Measurements from ENCODE around the gene TGOLN2. TPM values are rescaled to one million over a fixed set of nuclear protein-coding genes. Genes with fewer than 3 reads are reported as not detected.
"Not testable (repeated sequence)": the region's sequence is repeated elsewhere in the genome, so short reads cannot be mapped to it uniquely, and the experiment has no call there.

The TGOLN2 gene
- total RNA-seq, 1 donor from 2014 or later: 79.7 TPM

GRCh38 chr2:85318222-85319074, 9.3 kb downstream of the TGOLN2 start:
- Mint-ChIP-seq H3K27ac (ENCODE audit: unreplicated experiment) (peak overlapping the region; percentile 65), H3K36me3 (ENCODE audit: low read depth) (peaks cover 41% of the 10 kb centered on the region), H3K4me1 (ENCODE audit: low read depth) (peaks cover 34% of the 10 kb centered on the region), H3K9me3 (ENCODE audit: low read depth) (no peaks in the 10 kb centered on the region), H3K27me3 (ENCODE audit: low read depth) (no peaks in the 10 kb centered on the region), H3K4me3 (ENCODE audit: unreplicated experiment) (no peak overlapping the region)
- no peak for TF ChIP-seq CTCF (IDR thresholded peaks at IDR 0.05)
- DNase-seq (ENCODE audit: low spot score): no peak

- DNase-seq (ENCODE audit: low spot score); H3K4me3 Mint-ChIP-seq (ENCODE audit: unreplicated experiment); H3K27ac Mint-ChIP-seq (ENCODE audit: unreplicated experiment); H3K27me3 Mint-ChIP-seq (ENCODE audit: low read depth); H3K9me3 Mint-ChIP-seq (ENCODE audit: low read depth): not testable (repeated sequence)
- Mint-ChIP-seq H3K36me3 (ENCODE audit: low read depth) (peaks cover 28% of the 10 kb centered on the region), H3K4me1 (ENCODE audit: low read depth) (peaks cover 29% of the 10 kb centered on the region)
Measured at GRCh38 chr2:85315921-85316320, 11.9 kb downstream of the TGOLN2 start.

- H3K4me3 Mint-ChIP-seq (ENCODE audit: unreplicated experiment): no peak overlapping the region
- peaks cover 22% of the 10 kb centered on the region for H3K36me3 Mint-ChIP-seq (ENCODE audit: low read depth)
- no peak overlapping the region for H3K27ac Mint-ChIP-seq (ENCODE audit: unreplicated experiment)
- no peaks in the 10 kb centered on the region for H3K9me3 Mint-ChIP-seq (ENCODE audit: low read depth)
- TF ChIP-seq CTCF (IDR thresholded peaks at IDR 0.05): no peak
- DNase-seq (ENCODE audit: low spot score): no peak
- no peaks in the 10 kb centered on the region for H3K27me3 Mint-ChIP-seq (ENCODE audit: low read depth)
- peaks cover 33% of the 10 kb centered on the region for H3K4me1 Mint-ChIP-seq (ENCODE audit: low read depth)
Measured at GRCh38 chr2:85314884-85315242, 12.9 kb downstream of the TGOLN2 start.

GRCh38 chr2:85312404-85312803, 15.4 kb downstream of the TGOLN2 start:
- peaks cover 28% of the 10 kb centered on the region for H3K4me1 Mint-ChIP-seq (ENCODE audit: low read depth)
- DNase-seq (ENCODE audit: low spot score): no peak
- H3K27me3 Mint-ChIP-seq (ENCODE audit: low read depth): no peaks in the 10 kb centered on the region
- no peak overlapping the region for H3K27ac Mint-ChIP-seq (ENCODE audit: unreplicated experiment)
- TF ChIP-seq CTCF (IDR thresholded peaks at IDR 0.05): no peak
- no peaks in the 10 kb centered on the region for H3K9me3 Mint-ChIP-seq (ENCODE audit: low read depth)
- H3K4me3 Mint-ChIP-seq (ENCODE audit: unreplicated experiment): no peak overlapping the region
- H3K36me3 Mint-ChIP-seq (ENCODE audit: low read depth): peaks cover 20% of the 10 kb centered on the region

- no peak for DNase-seq (ENCODE audit: low spot score)
- Mint-ChIP-seq H3K4me1 (ENCODE audit: low read depth) (peaks cover 28% of the 10 kb centered on the region), H3K27me3 (ENCODE audit: low read depth) (no peaks in the 10 kb centered on the region), H3K36me3 (ENCODE audit: low read depth) (peaks cover 17% of the 10 kb centered on the region), H3K27ac (ENCODE audit: unreplicated experiment) (no peak overlapping the region), H3K9me3 (ENCODE audit: low read depth) (no peaks in the 10 kb centered on the region), H3K4me3 (ENCODE audit: unreplicated experiment) (no peak overlapping the region)
- TF ChIP-seq CTCF (IDR thresholded peaks at IDR 0.05): no peak
Measured at GRCh38 chr2:85310330-85310729, 17.5 kb downstream of the TGOLN2 start.

Measured in chondrocyte (in vitro differentiated cells).